ENCODE results near the gene KRTAP19-5.

DNA sequence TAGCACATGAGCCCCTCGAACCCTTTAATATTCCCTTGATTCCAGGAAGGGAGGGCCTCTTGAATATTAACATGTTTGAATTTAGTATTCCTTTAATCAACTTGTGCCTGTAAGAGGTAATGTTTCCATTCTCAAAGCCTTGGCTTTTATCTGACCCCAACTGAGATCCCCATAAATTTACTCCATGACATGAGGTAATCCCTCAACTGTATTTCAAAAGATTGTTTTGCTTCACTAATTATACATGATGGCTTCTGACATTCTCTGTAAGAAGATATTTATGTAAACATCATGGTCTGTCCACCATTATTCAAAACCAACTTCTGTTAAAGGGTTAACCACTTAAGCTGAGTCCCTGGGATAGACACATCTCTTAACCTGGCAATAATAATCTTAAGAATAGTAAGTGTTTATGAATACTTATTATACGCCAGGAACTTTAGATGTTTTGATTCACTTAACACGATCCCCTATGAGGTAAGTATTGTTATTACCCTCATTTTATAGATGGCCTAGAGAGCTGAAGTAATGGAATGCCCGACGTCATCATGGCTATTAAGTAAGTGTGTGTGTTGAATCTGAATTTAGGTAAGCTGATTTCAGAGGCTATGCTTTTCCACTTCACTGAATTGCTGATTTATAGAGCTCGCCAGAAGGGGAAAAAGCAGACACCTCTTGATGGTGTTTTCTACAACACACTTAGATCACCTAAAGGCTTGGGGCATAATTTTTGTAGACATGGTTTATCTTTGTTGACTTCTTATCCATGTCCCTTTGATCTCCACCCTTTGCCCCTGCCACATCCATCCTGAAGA is 32.8 kb downstream of the KRTAP19-5 start:
- TF ChIP-seq, protein P1, sequence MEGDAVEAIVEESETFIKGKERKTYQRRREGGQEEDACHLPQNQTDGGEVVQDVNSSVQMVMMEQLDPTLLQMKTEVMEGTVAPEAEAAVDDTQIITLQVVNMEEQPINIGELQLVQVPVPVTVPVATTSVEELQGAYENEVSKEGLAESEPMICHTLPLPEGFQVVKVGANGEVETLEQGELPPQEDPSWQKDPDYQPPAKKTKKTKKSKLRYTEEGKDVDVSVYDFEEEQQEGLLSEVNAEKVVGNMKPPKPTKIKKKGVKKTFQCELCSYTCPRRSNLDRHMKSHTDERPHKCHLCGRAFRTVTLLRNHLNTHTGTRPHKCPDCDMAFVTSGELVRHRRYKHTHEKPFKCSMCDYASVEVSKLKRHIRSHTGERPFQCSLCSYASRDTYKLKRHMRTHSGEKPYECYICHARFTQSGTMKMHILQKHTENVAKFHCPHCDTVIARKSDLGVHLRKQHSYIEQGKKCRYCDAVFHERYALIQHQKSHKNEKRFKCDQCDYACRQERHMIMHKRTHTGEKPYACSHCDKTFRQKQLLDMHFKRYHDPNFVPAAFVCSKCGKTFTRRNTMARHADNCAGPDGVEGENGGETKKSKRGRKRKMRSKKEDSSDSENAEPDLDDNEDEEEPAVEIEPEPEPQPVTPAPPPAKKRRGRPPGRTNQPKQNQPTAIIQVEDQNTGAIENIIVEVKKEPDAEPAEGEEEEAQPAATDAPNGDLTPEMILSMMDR (conservative IDR thresholded peaks at IDR 0.05; ENCODE audit: low read length): no peak
- TF ChIP-seq EZH2phosphoT487 (IDR thresholded peaks at IDR 0.05; ENCODE audit: borderline replicate concordance): no peak

Measured in Loucy (cell line).